Measurements from ENCODE around the gene ZCCHC13.

ZCCHC13 gene

DNA sequence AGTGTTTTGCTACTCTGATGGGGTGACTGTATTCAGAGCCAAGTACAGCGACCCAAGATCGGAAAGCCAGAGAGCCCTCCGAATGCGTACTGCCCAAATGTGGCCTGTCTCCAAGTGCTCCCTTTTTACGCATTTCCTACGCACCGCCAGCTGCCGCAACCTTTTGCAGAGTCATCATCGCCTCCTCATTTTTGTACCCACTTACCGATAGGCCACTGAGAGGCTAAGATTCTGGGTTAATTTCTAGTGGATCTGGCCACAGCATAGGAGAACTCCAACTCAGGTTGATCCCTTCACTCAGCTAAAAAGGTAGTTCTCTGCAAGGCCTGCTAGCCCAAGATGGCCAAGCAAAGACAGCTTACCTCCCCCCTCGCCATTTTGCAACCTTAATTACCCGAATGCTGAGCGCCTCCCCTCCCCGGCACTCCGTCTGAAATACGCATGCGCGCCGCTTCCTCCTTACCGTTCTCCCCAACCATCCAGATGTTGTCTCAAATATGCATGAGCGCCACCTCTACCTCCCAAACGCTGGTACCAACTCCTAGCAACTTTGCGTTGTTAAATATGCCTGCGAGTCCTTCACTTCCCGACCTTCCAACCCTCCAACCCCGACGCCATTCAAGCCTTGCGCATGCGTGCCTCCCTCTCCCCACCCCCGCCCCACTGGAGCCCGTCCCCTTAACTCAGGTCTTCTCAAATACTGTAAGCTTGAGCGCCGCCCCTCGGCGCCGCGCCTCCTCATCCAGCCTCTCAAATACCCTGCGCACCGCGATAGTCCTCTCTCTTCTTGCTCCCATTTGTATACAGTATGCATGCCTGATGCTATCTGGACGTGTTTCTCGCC lies 11.8 kb upstream of the ZCCHC13 start:
- TF ChIP-seq ZNF70 (CRISPR knock-in tag; IDR thresholded peaks at IDR 0.05), result peak; percentile 77
- peak; percentile 19; the same call in 1 of the 2 replicates for TF ChIP-seq TCF4 (CRISPR knock-in tag; IDR thresholded peaks at IDR 0.05; ENCODE audit: borderline replicate concordance)
- TF ChIP-seq ZFP3 (CRISPR knock-in tag; IDR thresholded peaks at IDR 0.05), result 0 out of 2 replicates have a peak, but pooled peaks have one; percentile 15
- TF ChIP-seq SNAI2 (CRISPR knock-in tag; IDR thresholded peaks at IDR 0.05), result no peak
- no peak for TF ChIP-seq ISL1 (CRISPR knock-in tag; IDR thresholded peaks at IDR 0.05)

DNA sequence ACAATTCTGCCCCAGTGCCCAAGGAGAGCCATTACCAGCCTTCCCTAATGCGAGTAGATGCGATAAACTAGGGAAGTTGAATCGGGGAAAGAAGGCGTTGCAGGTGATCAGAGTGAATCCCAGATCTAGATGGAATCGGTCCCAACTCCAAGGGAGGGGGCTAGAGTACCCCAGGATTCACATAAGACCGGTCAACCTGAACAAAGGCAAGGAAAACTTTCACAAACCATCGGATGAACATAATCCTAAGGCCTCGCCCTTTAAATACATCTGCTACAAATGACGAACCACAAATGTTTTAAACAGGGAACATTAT lies 11.2 kb upstream of the ZCCHC13 start:
- TF ChIP-seq ZFP30 (CRISPR knock-in tag; IDR thresholded peaks at IDR 0.05) (no peak), CSDC2 (CRISPR knock-in tag; IDR thresholded peaks at IDR 0.05) (no peak), GLIS3 (CRISPR knock-in tag; IDR thresholded peaks at IDR 0.05) (no peak), ZNF565 (CRISPR knock-in tag; conservative IDR thresholded peaks at IDR 0.05; ENCODE audit: low read depth) (no peak), ZNF8 (CRISPR knock-in tag; IDR thresholded peaks at IDR 0.05) (no peak), TOX (CRISPR knock-in tag; IDR thresholded peaks at IDR 0.05; ENCODE audit: borderline replicate concordance) (no peak), RARB (CRISPR knock-in tag; IDR thresholded peaks at IDR 0.05) (no peak)
- TF ChIP-seq, protein P1, sequence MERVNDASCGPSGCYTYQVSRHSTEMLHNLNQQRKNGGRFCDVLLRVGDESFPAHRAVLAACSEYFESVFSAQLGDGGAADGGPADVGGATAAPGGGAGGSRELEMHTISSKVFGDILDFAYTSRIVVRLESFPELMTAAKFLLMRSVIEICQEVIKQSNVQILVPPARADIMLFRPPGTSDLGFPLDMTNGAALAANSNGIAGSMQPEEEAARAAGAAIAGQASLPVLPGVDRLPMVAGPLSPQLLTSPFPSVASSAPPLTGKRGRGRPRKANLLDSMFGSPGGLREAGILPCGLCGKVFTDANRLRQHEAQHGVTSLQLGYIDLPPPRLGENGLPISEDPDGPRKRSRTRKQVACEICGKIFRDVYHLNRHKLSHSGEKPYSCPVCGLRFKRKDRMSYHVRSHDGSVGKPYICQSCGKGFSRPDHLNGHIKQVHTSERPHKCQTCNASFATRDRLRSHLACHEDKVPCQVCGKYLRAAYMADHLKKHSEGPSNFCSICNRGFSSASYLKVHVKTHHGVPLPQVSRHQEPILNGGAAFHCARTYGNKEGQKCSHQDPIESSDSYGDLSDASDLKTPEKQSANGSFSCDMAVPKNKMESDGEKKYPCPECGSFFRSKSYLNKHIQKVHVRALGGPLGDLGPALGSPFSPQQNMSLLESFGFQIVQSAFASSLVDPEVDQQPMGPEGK (CRISPR knock-in tag; IDR thresholded peaks at IDR 0.05; ENCODE audit: borderline replicate concordance), result no peak
- peak; percentile 25; the same call in 2 of the 3 replicates for ATAC-seq

More for the DNA sequence above, 11.8 kb upstream of the ZCCHC13 start:
- peak; percentile 95 for ATAC-seq

DNA sequence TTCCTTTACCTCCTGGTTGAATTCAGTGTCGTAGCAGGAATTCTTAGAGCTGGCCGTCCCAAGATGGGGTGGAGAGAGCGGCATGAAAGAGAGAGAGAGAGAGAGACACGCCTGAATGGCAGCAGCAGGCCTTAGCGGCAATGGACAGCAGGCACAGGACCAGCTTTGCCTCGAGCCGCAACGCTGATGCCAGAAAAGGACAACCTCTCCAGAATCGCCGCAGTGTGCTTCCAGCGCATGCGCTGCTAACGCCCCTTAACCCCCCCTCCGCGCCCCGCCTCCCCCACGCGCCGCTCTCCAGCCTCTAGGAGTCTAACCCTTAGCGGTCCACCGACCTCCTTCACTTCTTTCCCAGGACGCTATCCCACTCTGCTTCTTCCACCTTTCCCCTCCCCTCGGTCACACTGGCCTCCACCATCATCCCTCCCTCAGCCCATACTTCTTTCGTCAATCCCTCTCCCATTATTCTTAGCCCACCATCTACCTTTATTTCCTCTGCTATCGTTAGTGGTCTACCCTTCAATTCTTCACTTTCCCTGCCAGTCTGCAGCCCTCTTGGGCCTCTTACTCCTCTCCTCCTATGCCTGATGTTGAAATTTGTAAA lies 10.5 kb upstream of the ZCCHC13 start:
- peak; percentile 76 for ATAC-seq
- TF ChIP-seq ARNTL (CRISPR knock-in tag; IDR thresholded peaks at IDR 0.05; ENCODE audit: borderline replicate concordance, low read depth), result no peak
- no peak for TF ChIP-seq ZNF70 (CRISPR knock-in tag; IDR thresholded peaks at IDR 0.05)
- TF ChIP-seq ZFP30 (CRISPR knock-in tag; IDR thresholded peaks at IDR 0.05), result no peak
- no peak for TF ChIP-seq ZFP3 (CRISPR knock-in tag; IDR thresholded peaks at IDR 0.05)
- TF ChIP-seq, protein P2, sequence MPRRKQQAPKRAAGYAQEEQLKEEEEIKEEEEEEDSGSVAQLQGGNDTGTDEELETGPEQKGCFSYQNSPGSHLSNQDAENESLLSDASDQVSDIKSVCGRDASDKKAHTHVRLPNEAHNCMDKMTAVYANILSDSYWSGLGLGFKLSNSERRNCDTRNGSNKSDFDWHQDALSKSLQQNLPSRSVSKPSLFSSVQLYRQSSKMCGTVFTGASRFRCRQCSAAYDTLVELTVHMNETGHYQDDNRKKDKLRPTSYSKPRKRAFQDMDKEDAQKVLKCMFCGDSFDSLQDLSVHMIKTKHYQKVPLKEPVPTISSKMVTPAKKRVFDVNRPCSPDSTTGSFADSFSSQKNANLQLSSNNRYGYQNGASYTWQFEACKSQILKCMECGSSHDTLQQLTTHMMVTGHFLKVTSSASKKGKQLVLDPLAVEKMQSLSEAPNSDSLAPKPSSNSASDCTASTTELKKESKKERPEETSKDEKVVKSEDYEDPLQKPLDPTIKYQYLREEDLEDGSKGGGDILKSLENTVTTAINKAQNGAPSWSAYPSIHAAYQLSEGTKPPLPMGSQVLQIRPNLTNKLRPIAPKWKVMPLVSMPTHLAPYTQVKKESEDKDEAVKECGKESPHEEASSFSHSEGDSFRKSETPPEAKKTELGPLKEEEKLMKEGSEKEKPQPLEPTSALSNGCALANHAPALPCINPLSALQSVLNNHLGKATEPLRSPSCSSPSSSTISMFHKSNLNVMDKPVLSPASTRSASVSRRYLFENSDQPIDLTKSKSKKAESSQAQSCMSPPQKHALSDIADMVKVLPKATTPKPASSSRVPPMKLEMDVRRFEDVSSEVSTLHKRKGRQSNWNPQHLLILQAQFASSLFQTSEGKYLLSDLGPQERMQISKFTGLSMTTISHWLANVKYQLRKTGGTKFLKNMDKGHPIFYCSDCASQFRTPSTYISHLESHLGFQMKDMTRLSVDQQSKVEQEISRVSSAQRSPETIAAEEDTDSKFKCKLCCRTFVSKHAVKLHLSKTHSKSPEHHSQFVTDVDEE (CRISPR knock-in tag; IDR thresholded peaks at IDR 0.05), result no peak
- TF ChIP-seq, protein P1 (CRISPR knock-in tag; IDR thresholded peaks at IDR 0.05; ENCODE audit: borderline replicate concordance), result no peak
- TF ChIP-seq SNAI2 (CRISPR knock-in tag; IDR thresholded peaks at IDR 0.05), result no peak
- TF ChIP-seq ZNF565 (CRISPR knock-in tag; conservative IDR thresholded peaks at IDR 0.05; ENCODE audit: low read depth), result no peak
- TF ChIP-seq, protein P3, sequence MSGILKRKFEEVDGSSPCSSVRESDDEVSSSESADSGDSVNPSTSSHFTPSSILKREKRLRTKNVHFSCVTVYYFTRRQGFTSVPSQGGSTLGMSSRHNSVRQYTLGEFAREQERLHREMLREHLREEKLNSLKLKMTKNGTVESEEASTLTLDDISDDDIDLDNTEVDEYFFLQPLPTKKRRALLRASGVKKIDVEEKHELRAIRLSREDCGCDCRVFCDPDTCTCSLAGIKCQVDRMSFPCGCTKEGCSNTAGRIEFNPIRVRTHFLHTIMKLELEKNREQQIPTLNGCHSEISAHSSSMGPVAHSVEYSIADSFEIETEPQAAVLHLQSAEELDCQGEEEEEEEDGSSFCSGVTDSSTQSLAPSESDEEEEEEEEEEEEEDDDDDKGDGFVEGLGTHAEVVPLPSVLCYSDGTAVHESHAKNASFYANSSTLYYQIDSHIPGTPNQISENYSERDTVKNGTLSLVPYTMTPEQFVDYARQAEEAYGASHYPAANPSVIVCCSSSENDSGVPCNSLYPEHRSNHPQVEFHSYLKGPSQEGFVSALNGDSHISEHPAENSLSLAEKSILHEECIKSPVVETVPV (CRISPR knock-in tag; IDR thresholded peaks at IDR 0.05), result no peak
- TF ChIP-seq ZC3H10 (CRISPR knock-in tag; IDR thresholded peaks at IDR 0.05), result no peak
- no peak for TF ChIP-seq RARB (CRISPR knock-in tag; IDR thresholded peaks at IDR 0.05)
- no peak for TF ChIP-seq ISL1 (CRISPR knock-in tag; IDR thresholded peaks at IDR 0.05)
- TF ChIP-seq CSDC2 (CRISPR knock-in tag; IDR thresholded peaks at IDR 0.05), result no peak
- TF ChIP-seq, protein P4, sequence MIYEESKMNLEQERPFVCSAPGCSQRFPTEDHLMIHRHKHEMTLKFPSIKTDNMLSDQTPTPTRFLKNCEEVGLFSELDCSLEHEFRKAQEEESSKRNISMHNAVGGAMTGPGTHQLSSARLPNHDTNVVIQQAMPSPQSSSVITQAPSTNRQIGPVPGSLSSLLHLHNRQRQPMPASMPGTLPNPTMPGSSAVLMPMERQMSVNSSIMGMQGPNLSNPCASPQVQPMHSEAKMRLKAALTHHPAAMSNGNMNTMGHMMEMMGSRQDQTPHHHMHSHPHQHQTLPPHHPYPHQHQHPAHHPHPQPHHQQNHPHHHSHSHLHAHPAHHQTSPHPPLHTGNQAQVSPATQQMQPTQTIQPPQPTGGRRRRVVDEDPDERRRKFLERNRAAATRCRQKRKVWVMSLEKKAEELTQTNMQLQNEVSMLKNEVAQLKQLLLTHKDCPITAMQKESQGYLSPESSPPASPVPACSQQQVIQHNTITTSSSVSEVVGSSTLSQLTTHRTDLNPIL (CRISPR knock-in tag; IDR thresholded peaks at IDR 0.05; ENCODE audit: low read depth), result no peak
- TF ChIP-seq GLIS3 (CRISPR knock-in tag; IDR thresholded peaks at IDR 0.05), result no peak
- no peak for TF ChIP-seq ZNF8 (CRISPR knock-in tag; IDR thresholded peaks at IDR 0.05)
- no peak for TF ChIP-seq BACH2 (CRISPR knock-in tag; IDR thresholded peaks at IDR 0.05; ENCODE audit: borderline replicate concordance)
- no peak for TF ChIP-seq TOX (CRISPR knock-in tag; IDR thresholded peaks at IDR 0.05; ENCODE audit: borderline replicate concordance)
- TF ChIP-seq ESRRG (CRISPR knock-in tag; IDR thresholded peaks at IDR 0.05), result no peak
- TF ChIP-seq, protein P5, sequence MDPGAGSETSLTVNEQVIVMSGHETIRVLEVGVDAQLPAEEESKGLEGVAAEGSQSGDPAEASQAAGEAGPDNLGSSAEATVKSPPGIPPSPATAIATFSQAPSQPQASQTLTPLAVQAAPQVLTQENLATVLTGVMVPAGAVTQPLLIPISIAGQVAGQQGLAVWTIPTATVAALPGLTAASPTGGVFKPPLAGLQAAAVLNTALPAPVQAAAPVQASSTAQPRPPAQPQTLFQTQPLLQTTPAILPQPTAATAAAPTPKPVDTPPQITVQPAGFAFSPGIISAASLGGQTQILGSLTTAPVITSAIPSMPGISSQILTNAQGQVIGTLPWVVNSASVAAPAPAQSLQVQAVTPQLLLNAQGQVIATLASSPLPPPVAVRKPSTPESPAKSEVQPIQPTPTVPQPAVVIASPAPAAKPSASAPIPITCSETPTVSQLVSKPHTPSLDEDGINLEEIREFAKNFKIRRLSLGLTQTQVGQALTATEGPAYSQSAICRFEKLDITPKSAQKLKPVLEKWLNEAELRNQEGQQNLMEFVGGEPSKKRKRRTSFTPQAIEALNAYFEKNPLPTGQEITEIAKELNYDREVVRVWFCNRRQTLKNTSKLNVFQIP (CRISPR knock-in tag; IDR thresholded peaks at IDR 0.05; ENCODE audit: borderline replicate concordance, low read depth), result no peak

All from SK-N-SH treated with all-trans-retinoic acid at 6 μM for 48 hours (cell line).